Measurements from ENCODE around the gene HLA-DMB. TPM values are rescaled to one million over a fixed set of nuclear protein-coding genes. Genes with fewer than 3 reads are reported as not detected.
A peak's percentile ranks its signal among the peaks of the same experiment; 100 is the strongest.

The HLA-DMB gene
- total and polyA plus RNA-seq, 2 donors (not counting 3 experiments of a cell fraction or from before 2014, with no cell fraction given): 0.75 TPM; not detected in 1

DNA sequence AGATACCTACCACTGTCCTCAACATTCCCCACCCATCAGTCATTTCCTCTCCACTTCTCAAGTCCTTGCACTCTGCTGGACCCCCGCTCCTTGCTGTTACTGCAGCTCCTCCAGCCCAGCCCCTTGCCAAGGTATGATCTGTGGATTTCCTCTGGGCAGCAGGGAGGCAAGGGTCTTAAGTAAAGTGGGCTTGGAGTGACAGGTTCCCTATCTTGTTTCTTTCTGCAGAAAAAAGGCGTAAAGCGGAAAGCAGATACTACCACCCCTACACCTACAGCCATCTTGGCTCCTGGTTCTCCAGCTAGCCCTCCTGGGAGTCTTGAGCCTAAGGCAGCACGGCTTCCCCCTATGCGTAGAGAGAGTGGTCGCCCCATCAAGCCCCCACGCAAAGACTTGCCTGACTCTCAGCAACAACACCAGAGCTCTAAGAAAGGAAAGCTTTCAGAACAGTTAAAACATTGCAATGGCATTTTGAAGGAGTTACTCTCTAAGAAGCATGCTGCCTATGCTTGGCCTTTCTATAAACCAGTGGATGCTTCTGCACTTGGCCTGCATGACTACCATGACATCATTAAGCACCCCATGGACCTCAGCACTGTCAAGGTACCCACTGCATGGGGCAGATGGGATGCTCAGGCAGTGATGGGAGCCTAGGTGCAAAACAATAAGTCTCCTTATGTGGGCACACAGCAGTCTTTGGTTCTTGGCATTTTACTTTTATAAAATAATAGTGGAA is 35.7 kb upstream of the HLA-DMB start:
- no peak overlapping the region for H3K9ac ChIP-seq (replicated peaks; ENCODE audit: extremely low read depth, insufficient read depth, low read length)
- ChIA-PET CTCF (interaction anchor here (1.3 to 13.7 kb wide), 3 partner anchors 8 to 44 kb away, joined by 3 to 187 read pairs (median 181); no protein-coding TSS in a partner anchor), POLR2A (interaction anchor here (1.0 kb wide), 1 partner anchor 11 kb away, joined by 3 read pairs; no protein-coding TSS in a partner anchor)
- BruUV-seq (replicated peaks): no TSS peak
- H3K4me3 ChIP-seq (replicated peaks in 1 of 3; ENCODE audit: insufficient read depth in 1 of 3, low read depth in 1 of 3, low read length in 3 of 3): no peak overlapping the region
- dilution Hi-C loops (cut with MboI; ENCODE audit: extremely low pct_ligation_motif_present, low sequenced_read_pairs): no loop called here
- H3K79me2 ChIP-seq (ENCODE audit: control insufficient read depth, insufficient read depth, low read length): peaks cover 75% of the 10 kb centered on the region
- peaks cover 16% of the 10 kb centered on the region for H3K4me1 ChIP-seq (ENCODE audit: control insufficient read depth, extremely low read depth, insufficient read depth, low read length)
- no peak for DNase-seq (ENCODE audit: low read depth, low spot score)
- H3K4me2 ChIP-seq (ENCODE audit: insufficient read depth, low read length): no peak overlapping the region
- no peak for FAIRE-seq
- H3K27ac ChIP-seq (ENCODE audit: insufficient read depth, low read depth, low read length): no peak overlapping the region
- H4K20me1 ChIP-seq (replicated peaks; ENCODE audit: control insufficient read depth, extremely low read depth, insufficient read depth, low read length): peaks cover 33% of the 10 kb centered on the region
- intact Hi-C loops (cut with micrococcal nuclease): loop anchor here (10.0 kb wide), 1 partner anchor 438 kb away; the partner anchor contains the start of genes CUTA and PHF1
- no peaks in the 10 kb centered on the region for H3K9me3 ChIP-seq (replicated peaks; ENCODE audit: control insufficient read depth, insufficient read depth, low read length)
- no peaks in the 10 kb centered on the region for H3K9me1 ChIP-seq (replicated peaks; ENCODE audit: control insufficient read depth, extremely low read depth, insufficient read depth, low read length)
- peaks cover 54 to 61% of the 10 kb centered on the region in 2 experiments for H3K36me3 ChIP-seq (ENCODE audit: control insufficient read depth in 2 of 2, extremely low read depth in 1 of 2, insufficient read depth in 2 of 2, low read length in 2 of 2)
- TF ChIP-seq EZH2 (IDR thresholded peaks at IDR 0.05; ENCODE audit: borderline replicate concordance, low read depth, low read length, severe bottlenecking): no peak
- TF ChIP-seq, protein P1, sequence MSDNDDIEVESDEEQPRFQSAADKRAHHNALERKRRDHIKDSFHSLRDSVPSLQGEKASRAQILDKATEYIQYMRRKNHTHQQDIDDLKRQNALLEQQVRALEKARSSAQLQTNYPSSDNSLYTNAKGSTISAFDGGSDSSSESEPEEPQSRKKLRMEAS (IDR thresholded peaks at IDR 0.05; ENCODE audit: insufficient read depth, insufficient read length): no peak
- H3K27me3 ChIP-seq (ENCODE audit: control insufficient read depth in 2 of 2, insufficient read depth in 2 of 2, low read length in 2 of 2): no peaks in the 10 kb centered on the region
- H2AFZ ChIP-seq (ENCODE audit: low read depth, low read length): no peak overlapping the region

DNA sequence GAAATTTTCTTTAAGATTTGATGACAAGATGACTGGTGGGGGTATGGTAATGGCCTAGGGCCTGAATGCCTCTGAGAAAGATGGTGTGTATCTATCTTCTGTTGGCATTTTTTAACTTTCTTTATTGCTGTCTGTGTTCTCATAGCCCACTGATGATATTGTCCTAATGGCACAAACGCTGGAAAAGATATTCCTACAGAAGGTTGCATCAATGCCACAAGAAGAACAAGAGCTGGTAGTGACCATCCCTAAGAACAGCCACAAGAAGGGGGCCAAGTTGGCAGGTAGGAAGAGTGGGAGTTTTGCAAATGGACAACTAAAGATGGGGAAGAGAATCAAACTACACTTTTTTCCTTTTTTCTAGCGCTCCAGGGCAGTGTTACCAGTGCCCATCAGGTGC is 35.1 kb upstream of the HLA-DMB start:
- H3K4me3 ChIP-seq (replicated peaks in 1 of 3; ENCODE audit: insufficient read depth in 1 of 3, low read depth in 1 of 3, low read length in 3 of 3): peak overlapping the region in 1 of 3 experiments; percentile 94
- FAIRE-seq: no peak
- dilution Hi-C loops (cut with MboI; ENCODE audit: extremely low pct_ligation_motif_present, low sequenced_read_pairs) (no loop called here), intact Hi-C loops (cut with micrococcal nuclease) (loop anchor here (2.0 to 10.0 kb wide), 2 partner anchors 43 to 439 kb away; partner anchors contain the start of genes CUTA and PHF1)
- H4K20me1 ChIP-seq (replicated peaks; ENCODE audit: control insufficient read depth, extremely low read depth, insufficient read depth, low read length): peaks cover 33% of the 10 kb centered on the region
- ChIA-PET CTCF (interaction anchor here (1.3 to 13.7 kb wide), 3 partner anchors 9 to 43 kb away, joined by 3 to 187 read pairs (median 181); no protein-coding TSS in a partner anchor), POLR2A (interaction anchor here (1.0 kb wide), 1 partner anchor 10 kb away, joined by 3 read pairs; no protein-coding TSS in a partner anchor)
- no peaks in the 10 kb centered on the region for H3K9me3 ChIP-seq (replicated peaks; ENCODE audit: control insufficient read depth, insufficient read depth, low read length)
- H2AFZ ChIP-seq (ENCODE audit: low read depth, low read length): no peak overlapping the region
- H3K9me1 ChIP-seq (replicated peaks; ENCODE audit: control insufficient read depth, extremely low read depth, insufficient read depth, low read length): no peaks in the 10 kb centered on the region
- DNase-seq (ENCODE audit: low read depth, low spot score): no peak
- no peaks in the 10 kb centered on the region for H3K27me3 ChIP-seq (ENCODE audit: control insufficient read depth in 2 of 2, insufficient read depth in 2 of 2, low read length in 2 of 2)
- H3K9ac ChIP-seq (replicated peaks; ENCODE audit: extremely low read depth, insufficient read depth, low read length): no peak overlapping the region
- peaks cover 16% of the 10 kb centered on the region for H3K4me1 ChIP-seq (ENCODE audit: control insufficient read depth, extremely low read depth, insufficient read depth, low read length)
- no peak for TF ChIP-seq MYC (IDR thresholded peaks at IDR 0.05; ENCODE audit: low read depth, low read length)
- TF ChIP-seq POLR2A (IDR thresholded peaks at IDR 0.05; ENCODE audit: low read depth, low read length): no peak
- TF ChIP-seq, protein P1 (IDR thresholded peaks at IDR 0.05; ENCODE audit: insufficient read depth, insufficient read length): no peak
- TF ChIP-seq GATA2 (IDR thresholded peaks at IDR 0.05; ENCODE audit: insufficient read depth, insufficient read length, low read depth, low read length): no peak
- no peak for TF ChIP-seq POLR2AphosphoS5 (IDR thresholded peaks at IDR 0.05; ENCODE audit: insufficient read depth, low read depth, low read length)
- TF ChIP-seq, protein P2, sequence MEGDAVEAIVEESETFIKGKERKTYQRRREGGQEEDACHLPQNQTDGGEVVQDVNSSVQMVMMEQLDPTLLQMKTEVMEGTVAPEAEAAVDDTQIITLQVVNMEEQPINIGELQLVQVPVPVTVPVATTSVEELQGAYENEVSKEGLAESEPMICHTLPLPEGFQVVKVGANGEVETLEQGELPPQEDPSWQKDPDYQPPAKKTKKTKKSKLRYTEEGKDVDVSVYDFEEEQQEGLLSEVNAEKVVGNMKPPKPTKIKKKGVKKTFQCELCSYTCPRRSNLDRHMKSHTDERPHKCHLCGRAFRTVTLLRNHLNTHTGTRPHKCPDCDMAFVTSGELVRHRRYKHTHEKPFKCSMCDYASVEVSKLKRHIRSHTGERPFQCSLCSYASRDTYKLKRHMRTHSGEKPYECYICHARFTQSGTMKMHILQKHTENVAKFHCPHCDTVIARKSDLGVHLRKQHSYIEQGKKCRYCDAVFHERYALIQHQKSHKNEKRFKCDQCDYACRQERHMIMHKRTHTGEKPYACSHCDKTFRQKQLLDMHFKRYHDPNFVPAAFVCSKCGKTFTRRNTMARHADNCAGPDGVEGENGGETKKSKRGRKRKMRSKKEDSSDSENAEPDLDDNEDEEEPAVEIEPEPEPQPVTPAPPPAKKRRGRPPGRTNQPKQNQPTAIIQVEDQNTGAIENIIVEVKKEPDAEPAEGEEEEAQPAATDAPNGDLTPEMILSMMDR (IDR thresholded peaks at IDR 0.05; ENCODE audit: extremely low read depth in 1 of 2, insufficient read depth in 1 of 2, low read depth in 1 of 2, low read length in 2 of 2): no peak
- no peak for TF ChIP-seq EZH2 (IDR thresholded peaks at IDR 0.05; ENCODE audit: borderline replicate concordance, low read depth, low read length, severe bottlenecking)
- no peak for TF ChIP-seq JUN (IDR thresholded peaks at IDR 0.05; ENCODE audit: borderline replicate concordance, insufficient read depth, insufficient read length, low read depth)
- TF ChIP-seq FOS (IDR thresholded peaks at IDR 0.05; ENCODE audit: borderline replicate concordance, insufficient read depth, low read length): no peak
- peaks cover 75% of the 10 kb centered on the region for H3K79me2 ChIP-seq (ENCODE audit: control insufficient read depth, insufficient read depth, low read length)
- H3K36me3 ChIP-seq (ENCODE audit: control insufficient read depth in 2 of 2, extremely low read depth in 1 of 2, insufficient read depth in 2 of 2, low read length in 2 of 2): peaks cover 51 to 58% of the 10 kb centered on the region in 2 experiments
- no peak overlapping the region for H3K27ac ChIP-seq (ENCODE audit: insufficient read depth, low read depth, low read length)
- H3K4me2 ChIP-seq (ENCODE audit: insufficient read depth, low read length): peak overlapping the region; percentile 69
- no TSS peak for BruUV-seq (replicated peaks)
